ENCODE measurements around the gene PGC. TPM values are rescaled to one million over a fixed set of nuclear protein-coding genes. Genes with fewer than 3 reads are reported as not detected.

PGC gene
- total RNA-seq, 1 donor from 2014 or later, result not detected

GRCh38 chr6:41737591-41738130 lies 9.5 kb downstream of the PGC start:
- no peak overlapping the region for H3K4me3 ChIP-seq (ENCODE audit: low read depth, low read length)
- peaks cover 5% of the 10 kb centered on the region for H3K27me3 ChIP-seq (ENCODE audit: control insufficient read depth, insufficient read depth, low read length)
- H3K36me3 ChIP-seq (ENCODE audit: control insufficient read depth, insufficient read depth, low read length), result no peaks in the 10 kb centered on the region
- TF ChIP-seq CTCF (IDR thresholded peaks at IDR 0.05; ENCODE audit: insufficient read depth, low read length, poor library complexity, severe bottlenecking), result no peak
- DNase-seq (ENCODE audit: low read depth), result no peak

- no peak for TF ChIP-seq CTCF (IDR thresholded peaks at IDR 0.05; ENCODE audit: insufficient read depth, low read length, poor library complexity, severe bottlenecking)
- Histone ChIP-seq H3K27me3 (ENCODE audit: control insufficient read depth, insufficient read depth, low read length) (peaks cover 5% of the 10 kb centered on the region), H3K4me3 (ENCODE audit: low read depth, low read length) (no peak overlapping the region), H3K36me3 (ENCODE audit: control insufficient read depth, insufficient read depth, low read length) (no peaks in the 10 kb centered on the region)
- DNase-seq (ENCODE audit: low read depth), result no peak
These were observed 10.2 kb downstream of the PGC start for GRCh38 chr6:41736800-41737555.

GRCh38 chr6:41736186-41736733 lies 10.9 kb downstream of the PGC start:
- Histone ChIP-seq H3K4me3 (ENCODE audit: low read depth, low read length) (no peak overlapping the region), H3K36me3 (ENCODE audit: control insufficient read depth, insufficient read depth, low read length) (no peaks in the 10 kb centered on the region), H3K27me3 (ENCODE audit: control insufficient read depth, insufficient read depth, low read length) (peaks cover 5% of the 10 kb centered on the region)
- no peak for DNase-seq (ENCODE audit: low read depth)
- no peak for TF ChIP-seq CTCF (IDR thresholded peaks at IDR 0.05; ENCODE audit: insufficient read depth, low read length, poor library complexity, severe bottlenecking)

- peaks cover 5% of the 10 kb centered on the region for H3K27me3 ChIP-seq (ENCODE audit: control insufficient read depth, insufficient read depth, low read length)
- no peak for DNase-seq (ENCODE audit: low read depth)
- peak; percentile 83 for TF ChIP-seq CTCF (IDR thresholded peaks at IDR 0.05; ENCODE audit: insufficient read depth, low read length, poor library complexity, severe bottlenecking)
These were observed 11.6 kb downstream of the PGC start, which contains the start of gene TFEB for GRCh38 chr6:41735427-41736185. Gene TFEB, minus strand, starts transcription at chr6:41735608. Its CDS starts 44,395 bp downstream, at chr6:41691213.

GRCh38 chr6:41734666-41735426 lies 12.4 kb downstream of the PGC start:
- TF ChIP-seq CTCF (IDR thresholded peaks at IDR 0.05; ENCODE audit: insufficient read depth, low read length, poor library complexity, severe bottlenecking), result no peak
- no peak for DNase-seq (ENCODE audit: low read depth)
- H3K36me3 ChIP-seq (ENCODE audit: control insufficient read depth, insufficient read depth, low read length), result no peaks in the 10 kb centered on the region
- peak overlapping the region; percentile 72 for H3K4me3 ChIP-seq (ENCODE audit: low read depth, low read length)
- H3K27me3 ChIP-seq (ENCODE audit: control insufficient read depth, insufficient read depth, low read length), result peaks cover 5% of the 10 kb centered on the region

More at GRCh38 chr6:41735427-41736185, 11.6 kb downstream of the PGC start, which contains the start of gene TFEB:
- Histone ChIP-seq H3K36me3 (ENCODE audit: control insufficient read depth, insufficient read depth, low read length) (no peaks in the 10 kb centered on the region), H3K4me3 (ENCODE audit: low read depth, low read length) (peak within 1 kb of the TSS; percentile 72)

All from kidney epithelial cell (primary cell).